IMR-90 (cell line): ENCODE measurements around the gene CYYR1. TPM values are rescaled to one million over a fixed set of nuclear protein-coding genes. Genes with fewer than 3 reads are reported as not detected.

Experiments
- ATAC-seq: fragments of 200-7000 bp; cut with Tn5 transposase; 2 replicates; pipeline ENCODE4 v1.9.1; 2020; ENCODE audit warnings: low read depth, mild to moderate bottlenecking, moderate library complexity
- BruUV-seq: library from RNA; stranded (reverse); fragments of 400-500 nt; replicated peaks from 2 replicates; lab custom pipeline; 2021; lab: Mats Ljungman, UMichigan
- CTCF ChIA-PET: fragments of 300-600 bp; formaldehyde crosslinking; extraction: SDS; loops from one replicate; lab custom pipeline; 2021; ENCODE audit warnings: antibody characterized with exemption; lab: Yijun Ruan, JAX
- POLR2A ChIA-PET: fragments of 300-600 bp; sonication (Branson Sonifier 250); formaldehyde crosslinking; loops from one replicate; lab custom pipeline; 2022; ENCODE audit warnings: antibody characterized with exemption; ENCODE audit not compliant: unreplicated experiment; lab: Charles Lee
- DNase-seq: peaks from one replicate; pipeline ENCODE4 v3.0.0; 2013
- H2AFZ ChIP-seq: replicated peaks from 2 replicates; pipeline ENCODE3; 2013; ENCODE audit warnings: low read length, mild to moderate bottlenecking; ENCODE audit not compliant: poor library complexity
- H2AK5ac ChIP-seq: 2 replicates; pipeline ENCODE4 v1.6.1; 2013; ENCODE audit warnings: low read depth, low read length, inconsistent platforms
- H2AK9ac ChIP-seq: replicated peaks from 2 replicates; pipeline ENCODE3; 2013; ENCODE audit warnings: mild to moderate bottlenecking, low read depth, low read length, moderate library complexity; ENCODE audit not compliant: poor library complexity
- H2BK120ac ChIP-seq: 2 replicates; pipeline ENCODE4 v1.6.1; 2013; ENCODE audit warnings: low read depth, low read length, inconsistent platforms
- H2BK15ac ChIP-seq: 3 replicates; pipeline ENCODE4 v1.6.1; 2013; ENCODE audit warnings: low read depth, low read length, inconsistent platforms
- H2BK20ac ChIP-seq: 2 replicates; pipeline ENCODE4 v1.6.1; 2013; ENCODE audit warnings: low read depth, mild to moderate bottlenecking, inconsistent platforms, low read length, moderate library complexity
- H2BK5ac ChIP-seq: 2 replicates; pipeline ENCODE4 v1.6.1; 2013; ENCODE audit warnings: mild to moderate bottlenecking, low read depth, low read length, inconsistent platforms; ENCODE audit not compliant: poor library complexity, severe bottlenecking
- H3K14ac ChIP-seq: replicated peaks from 2 replicates; pipeline ENCODE4 v1.6.1; 2013; ENCODE audit warnings: low read depth, low read length, inconsistent platforms
- H3K18ac ChIP-seq: 2 replicates; pipeline ENCODE4 v1.6.1; 2013; ENCODE audit warnings: low read depth, low read length, control low read depth
- H3K23ac ChIP-seq: 2 replicates; pipeline ENCODE4 v1.6.1; 2013; ENCODE audit warnings: low read depth, low read length, inconsistent platforms
- H3K27ac ChIP-seq: 2 replicates; pipeline ENCODE4 v1.5.1; 2013; ENCODE audit warnings: mild to moderate bottlenecking, control low read depth, low read length; ENCODE audit not compliant: insufficient read depth
- H3K27me3 ChIP-seq: 2 replicates; pipeline ENCODE4 v1.6.1; 2013; ENCODE audit warnings: low read length; ENCODE audit not compliant: control insufficient read depth, insufficient read depth
- H3K36me3 ChIP-seq: 2 replicates; pipeline ENCODE4 v1.6.1; 2013; ENCODE audit warnings: low read length, mixed read lengths; ENCODE audit not compliant: control insufficient read depth, insufficient read depth
- H3K4ac ChIP-seq: 2 replicates; pipeline ENCODE4 v1.6.1; 2013; ENCODE audit warnings: low read depth, low read length, inconsistent platforms
- H3K4me1 ChIP-seq: 2 replicates; pipeline ENCODE4 v1.6.1; 2013; ENCODE audit warnings: low read length, mixed read lengths; ENCODE audit not compliant: control insufficient read depth, insufficient read depth
- H3K4me2 ChIP-seq: 2 replicates; pipeline ENCODE4 v1.6.1; 2013; ENCODE audit warnings: low read depth, mild to moderate bottlenecking, control low read depth, low read length, moderate library complexity
- H3K4me3 ChIP-seq: 2 replicates; pipeline ENCODE4 v1.5.1; 2013; ENCODE audit warnings: low read depth, mild to moderate bottlenecking, control low read depth, low read length, moderate library complexity; ENCODE audit not compliant: insufficient read depth
- H3K56ac ChIP-seq: 2 replicates; pipeline ENCODE4 v1.6.1; 2013; ENCODE audit warnings: low read length, inconsistent platforms; ENCODE audit not compliant: insufficient read depth; ENCODE audit errors: extremely low read depth
- H3K79me1 ChIP-seq, 2 experiments: 2 replicates each; pipeline ENCODE4 v1.6.1; 2013; ENCODE audit warnings: low read length in 2 of 2, inconsistent platforms in 1 of 2, low read depth in 1 of 2
- H3K9ac ChIP-seq: 2 replicates; pipeline ENCODE4 v1.6.1; 2013; ENCODE audit warnings: low read depth, low read length, control low read depth
- H3K9me1 ChIP-seq: 2 replicates; pipeline ENCODE4 v1.6.1; 2013; ENCODE audit warnings: low read length, inconsistent platforms; ENCODE audit not compliant: insufficient read depth
- H3K9me3 ChIP-seq: 2 replicates; pipeline ENCODE4 v1.6.1; 2013; ENCODE audit warnings: low read length; ENCODE audit not compliant: control insufficient read depth, insufficient read depth
- H4K20me1 ChIP-seq: 2 replicates; pipeline ENCODE4 v1.6.1; 2013; ENCODE audit warnings: low read length, inconsistent platforms; ENCODE audit not compliant: insufficient read depth
- H4K5ac ChIP-seq: 2 replicates; pipeline ENCODE4 v1.6.1; 2013; ENCODE audit warnings: mild to moderate bottlenecking, low read depth, low read length, control low read depth
- H4K8ac ChIP-seq, 2 experiments: 2 replicates each; pipeline ENCODE4 v1.6.1; 2013; ENCODE audit warnings: low read depth in 2 of 2, low read length in 2 of 2, control low read depth in 1 of 2, inconsistent platforms in 1 of 2
- H4K91ac ChIP-seq: 2 replicates; pipeline ENCODE4 v1.6.1; 2013; ENCODE audit warnings: low read depth, low read length, inconsistent platforms; ENCODE audit not compliant: insufficient read depth
- MAZ ChIP-seq: IDR thresholded peaks from 2 replicates; pipeline ENCODE4 v1.6.1; 2012; ENCODE audit warnings: low read depth, mild to moderate bottlenecking, low read length, improper control_type of control experiment, moderate library complexity, borderline replicate concordance
- MXI1 ChIP-seq: IDR thresholded peaks from 2 replicates; pipeline ENCODE4 v1.6.1; 2012; ENCODE audit warnings: low read depth, mild to moderate bottlenecking, low read length, moderate library complexity, borderline replicate concordance
- RAD21 ChIP-seq: IDR thresholded peaks from 2 replicates; pipeline ENCODE4 v1.6.1; 2012; ENCODE audit warnings: low read length, improper control_type of control experiment
- WGBS, 2 experiments: methylation state at CpG; one replicate each; pipeline versions ENCODE4 v1.1.5 to v1.1.7; 2013; ENCODE audit warnings: missing lambda C conversion rate in 2 of 2; ENCODE audit not compliant: insufficient read length in 1 of 2; ENCODE audit errors: extremely low coverage in 2 of 2; 5-methylcytosine and 5-hydroxymethylcytosine counted together
- dilution Hi-C: fragments of 300-500 bp; cut with HindIII; formaldehyde crosslinking; loops from one replicate; pipeline ENCODE4 v1.14.3; 2018; ENCODE audit warnings: low sequenced_read_pairs; ENCODE audit not compliant: unreplicated experiment
- in situ Hi-C: fragments of 300-500 bp; cut with MboI; formaldehyde crosslinking; loops from 3 replicates; pipeline ENCODE4 v1.14.3; 2019; ENCODE audit warnings: low sequenced_read_pairs, inconsistent platforms, mixed read lengths
- intact Hi-C: fragments of 100-400 bp; cut with micrococcal nuclease; formaldehyde crosslinking; loops from 2 replicates; pipeline ENCODE4 v1.10.0; 2022
- polyA plus RNA-seq, 3 experiments: library from polyadenylated mRNA; depleted of rRNA; stranded (reverse); fragments of >200 nt; gene quantifications; 2 replicates each; pipeline ENCODE4 v1.2.3, GENCODE V29; 2012; ENCODE audit warnings: low replicate concordance in 1 of 3
- total RNA-seq: library from RNA; depleted of rRNA; stranded (reverse); fragments of >200 nt; gene quantifications from 2 replicates; pipeline ENCODE4 v1.2.3, GENCODE V29; 2012

The CYYR1 gene
- total and polyA plus RNA-seq, 2 of the 4 experiments (the other 2 are of a cell fraction) = not detected

DNA sequence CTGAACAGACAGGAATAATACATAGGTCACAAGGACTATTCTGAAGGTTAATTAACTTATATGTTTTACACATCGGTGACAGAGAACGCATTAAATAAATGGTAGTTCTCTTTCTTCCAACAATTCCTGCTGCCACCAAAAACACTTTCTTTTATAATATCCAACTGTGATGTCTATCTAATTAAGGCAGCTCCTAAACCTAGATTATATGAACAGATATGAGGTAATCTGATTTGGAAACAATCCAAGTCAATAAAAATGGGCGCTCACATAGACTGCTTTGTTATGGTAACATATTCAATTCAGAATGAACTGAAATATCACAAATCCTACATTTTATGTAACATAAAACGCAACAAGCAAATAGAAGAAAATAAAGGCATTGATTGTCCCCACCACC is 16.0 kb downstream of the CYYR1 start:
- in situ Hi-C loops = no loop called here
- no peak overlapping the region for H3K4me3 ChIP-seq
- no peak for DNase-seq

More for the DNA sequence above, 16.0 kb downstream of the CYYR1 start:
- Histone ChIP-seq H4K20me1 (no peaks in the 10 kb centered on the region), H2BK15ac (no peak overlapping the region), H3K36me3 (no peaks in the 10 kb centered on the region), H3K4ac (no peak overlapping the region), H4K5ac (no peak overlapping the region), H3K4me2 (no peak overlapping the region), H2AFZ (no peak overlapping the region), H3K9ac (no peak overlapping the region), H3K9me1 (no peaks in the 10 kb centered on the region), H3K18ac (no peak overlapping the region), H3K14ac (no peak overlapping the region), H2AK9ac (no peak overlapping the region), H4K8ac (no peak overlapping the region), H3K79me1 (no peaks in the 10 kb centered on the region), H2BK120ac (no peak overlapping the region), H3K4me1 (no peaks in the 10 kb centered on the region), H2BK20ac (no peak overlapping the region), H3K9me3 (no peaks in the 10 kb centered on the region), H3K23ac (no peak overlapping the region), H2BK5ac (no peak overlapping the region), H3K56ac (no peak overlapping the region), H2AK5ac (no peak overlapping the region), H4K91ac (no peak overlapping the region), H3K27me3 (no peaks in the 10 kb centered on the region), H3K27ac (no peak overlapping the region)
- no CpG with 5 or more reads among the region's 4 CpGs for WGBS, 2 experiments
- BruUV-seq = no TSS peak
- ChIA-PET CTCF (no interaction called here), POLR2A (no interaction called here)
- no peak for ATAC-seq
- TF ChIP-seq MAZ (no peak), MXI1 (no peak), RAD21 (no peak)
- intact Hi-C loops = no loop called here
- dilution Hi-C loops = no loop called here
